Retinal pigment epithelial cell (primary cell): ENCODE results near the gene TNNI3K.
A peak's percentile ranks its signal among the peaks of the same experiment; 100 is the strongest.

Experiments used
- DNase-seq: peaks from one replicate; pipeline ENCODE4 v3.0.0-alpha.2; 2010; ENCODE audit warnings: low read depth
- H3K4me3 ChIP-seq: 2 replicates; pipeline ENCODE4 v1.5.1; 2011; ENCODE audit warnings: mild to moderate bottlenecking, low read length, control low read depth, moderate library complexity
- CTCF ChIP-seq: conservative IDR thresholded peaks from 2 replicates; pipeline ENCODE4 v1.5.1; 2011; ENCODE audit warnings: low read depth, low read length, control low read depth, inconsistent platforms

The TNNI3K gene

GRCh38 chr1:74502858-74503257 is 267.7 kb downstream of the TNNI3K start:
- DNase-seq: no peak
- no peak overlapping the region for H3K4me3 ChIP-seq
- no peak for TF ChIP-seq CTCF

DNA sequence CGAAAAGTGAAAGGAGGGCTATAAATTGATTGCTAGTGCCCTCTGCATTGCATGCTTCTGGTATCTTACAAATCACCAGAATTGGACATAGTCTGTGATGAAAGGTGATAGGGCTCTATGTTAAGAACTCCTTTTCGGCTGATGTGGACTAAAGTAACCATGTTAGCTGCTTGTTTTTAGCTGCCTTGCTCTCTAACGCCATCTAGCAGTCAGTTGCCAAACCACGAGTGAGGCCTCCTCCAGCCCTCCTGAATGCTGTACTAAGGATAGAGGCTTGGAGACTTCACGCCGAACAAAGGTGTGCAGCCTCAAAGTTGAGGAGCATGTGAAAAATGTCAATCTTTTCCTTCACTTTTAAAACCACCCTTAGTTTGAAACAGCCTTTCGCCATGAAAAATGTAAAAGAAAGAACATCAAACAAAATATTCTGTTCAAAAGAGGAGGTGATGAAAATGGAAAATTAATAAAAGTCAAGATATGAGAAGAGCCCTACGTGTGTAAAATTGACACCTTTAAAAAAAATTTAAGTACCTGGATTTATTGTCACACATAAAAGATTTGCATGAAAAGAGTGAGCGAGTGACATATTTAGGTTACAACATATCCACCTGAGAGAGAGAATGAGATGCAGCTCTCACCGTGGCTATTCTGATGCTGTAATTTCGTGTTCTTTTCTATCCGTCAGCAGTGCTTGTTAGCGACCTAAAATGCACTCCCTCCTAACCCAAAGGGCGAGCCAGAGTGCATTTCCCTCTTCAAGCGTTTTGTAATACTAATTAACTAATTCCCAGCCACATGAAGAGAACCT is 269.1 kb downstream of the TNNI3K start:
- DNase-seq: no peak
- TF ChIP-seq CTCF: peak; percentile 98
- no peak overlapping the region for H3K4me3 ChIP-seq

- TF ChIP-seq CTCF: no peak
- DNase-seq: no peak
- no peak overlapping the region for H3K4me3 ChIP-seq
Observed at GRCh38 chr1:74504933-74505512, 269.8 kb downstream of the TNNI3K start.

GRCh38 chr1:74505928-74506710 is 270.9 kb downstream of the TNNI3K start:
- no peak for TF ChIP-seq CTCF
- no peak overlapping the region for H3K4me3 ChIP-seq
- DNase-seq: peak; percentile 81

DNA sequence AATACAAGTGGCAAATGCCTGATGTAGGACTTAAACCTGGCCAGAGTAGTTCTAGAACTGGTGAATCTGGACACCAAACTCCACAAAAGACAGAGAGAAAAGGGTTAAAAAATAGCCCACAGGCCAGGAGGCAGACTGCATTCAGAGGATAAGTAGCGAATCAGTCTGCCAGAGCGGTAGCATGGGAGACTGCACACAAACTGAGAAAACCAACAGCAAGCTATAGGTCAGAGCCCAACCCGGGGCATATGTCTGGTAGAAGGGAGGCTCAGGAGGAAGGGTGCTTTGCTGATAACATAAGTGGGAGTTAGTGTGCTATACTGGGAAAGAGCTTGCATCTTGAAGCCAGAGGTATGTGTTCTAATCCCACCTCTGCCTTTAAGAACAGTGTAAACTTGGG is 273.3 kb downstream of the TNNI3K start:
- no peak for DNase-seq
- TF ChIP-seq CTCF: no peak
- no peak overlapping the region for H3K4me3 ChIP-seq

GRCh38 chr1:74512170-74512915 is 277.2 kb downstream of the TNNI3K start, which contains the start of gene LRRC53:
Gene LRRC53, minus strand, starts transcription at chr1:74512611. Its CDS starts 29,262 bp downstream, at chr1:74483349.
- H3K4me3 ChIP-seq: no peak within 1 kb of the TSS
- DNase-seq: no peak
- TF ChIP-seq CTCF: no peak
